ENCODE data around the gene NEDD4L. TPM values are rescaled to one million over a fixed set of nuclear protein-coding genes. Genes with fewer than 3 reads are reported as not detected.

The NEDD4L gene
- total and polyA plus RNA-seq, 4 donors = 40.2 to 308 (median 148) TPM

DNA sequence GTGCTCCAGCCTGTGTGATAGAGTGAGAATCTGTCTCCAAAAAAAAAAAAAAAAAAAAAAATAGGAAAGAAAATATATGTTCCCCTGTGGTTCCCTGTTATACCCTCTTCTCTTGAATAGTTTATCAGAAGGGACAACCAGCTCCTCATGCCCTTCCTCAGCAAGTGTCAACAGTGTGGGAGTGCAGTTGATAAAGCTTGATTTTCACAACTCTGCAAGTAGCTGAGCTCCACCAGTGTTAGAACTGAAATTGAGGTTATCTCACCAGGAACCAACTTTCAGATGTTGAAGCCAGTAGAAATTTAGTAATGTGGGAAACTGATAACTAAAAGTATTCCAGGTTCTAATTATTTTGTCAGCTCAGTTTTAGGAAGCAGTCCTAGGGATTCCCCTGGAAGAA lies 25.1 kb downstream of the NEDD4L start:
- H3K4me3 ChIP-seq = no peak overlapping the region
- ATAC-seq (ENCODE audit: insufficient read depth, low FRiP score) (no peak), DNase-seq (no peak)
- no peak overlapping the region for H3K9ac ChIP-seq (ENCODE audit: insufficient read depth in 1 of 2, low read length in 2 of 2)
- H3K9me3 ChIP-seq (ENCODE audit: control insufficient read depth in 4 of 4, insufficient read depth in 3 of 4, low read length in 3 of 4) = no peaks in the 10 kb centered on the region
- H3K36me3 ChIP-seq (ENCODE audit: control insufficient read depth in 4 of 4, insufficient read depth in 4 of 4, low read length in 4 of 4) = peaks cover 0 to 4% (median 0%) of the 10 kb centered on the region in 4 donors
- peaks cover 0 to 9% (median 3%) of the 10 kb centered on the region in 5 donors for H3K4me1 ChIP-seq (ENCODE audit: control insufficient read depth in 5 of 5, insufficient read depth in 5 of 5, low read length in 5 of 5)
- no peaks in the 10 kb centered on the region for H3K27me3 ChIP-seq (ENCODE audit: control insufficient read depth in 3 of 3, insufficient read depth in 3 of 3, low read length in 2 of 3)
- H3K27ac ChIP-seq (ENCODE audit: low read depth in 1 of 2, low read length in 1 of 2) = no peak overlapping the region
- TF ChIP-seq, protein P1, sequence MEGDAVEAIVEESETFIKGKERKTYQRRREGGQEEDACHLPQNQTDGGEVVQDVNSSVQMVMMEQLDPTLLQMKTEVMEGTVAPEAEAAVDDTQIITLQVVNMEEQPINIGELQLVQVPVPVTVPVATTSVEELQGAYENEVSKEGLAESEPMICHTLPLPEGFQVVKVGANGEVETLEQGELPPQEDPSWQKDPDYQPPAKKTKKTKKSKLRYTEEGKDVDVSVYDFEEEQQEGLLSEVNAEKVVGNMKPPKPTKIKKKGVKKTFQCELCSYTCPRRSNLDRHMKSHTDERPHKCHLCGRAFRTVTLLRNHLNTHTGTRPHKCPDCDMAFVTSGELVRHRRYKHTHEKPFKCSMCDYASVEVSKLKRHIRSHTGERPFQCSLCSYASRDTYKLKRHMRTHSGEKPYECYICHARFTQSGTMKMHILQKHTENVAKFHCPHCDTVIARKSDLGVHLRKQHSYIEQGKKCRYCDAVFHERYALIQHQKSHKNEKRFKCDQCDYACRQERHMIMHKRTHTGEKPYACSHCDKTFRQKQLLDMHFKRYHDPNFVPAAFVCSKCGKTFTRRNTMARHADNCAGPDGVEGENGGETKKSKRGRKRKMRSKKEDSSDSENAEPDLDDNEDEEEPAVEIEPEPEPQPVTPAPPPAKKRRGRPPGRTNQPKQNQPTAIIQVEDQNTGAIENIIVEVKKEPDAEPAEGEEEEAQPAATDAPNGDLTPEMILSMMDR (IDR thresholded peaks at IDR 0.05; ENCODE audit: control extremely low read depth, extremely low read depth) = no peak

- no peak for DNase-seq
- Histone ChIP-seq H3K27me3 (ENCODE audit: control insufficient read depth in 3 of 3, insufficient read depth in 3 of 3, low read length in 2 of 3) (no peaks in the 10 kb centered on the region), H3K27ac (ENCODE audit: low read depth in 1 of 2, low read length in 1 of 2) (no peak overlapping the region), H3K9ac (ENCODE audit: insufficient read depth in 1 of 2, low read length in 2 of 2) (no peak overlapping the region), H3K9me3 (ENCODE audit: control insufficient read depth in 4 of 4, insufficient read depth in 3 of 4, low read length in 3 of 4) (no peaks in the 10 kb centered on the region), H3K4me1 (ENCODE audit: control insufficient read depth in 5 of 5, insufficient read depth in 5 of 5, low read length in 5 of 5) (peaks cover 0 to 6% (median 3%) of the 10 kb centered on the region in 5 donors), H3K4me3 (no peak overlapping the region), H3K36me3 (ENCODE audit: control insufficient read depth in 4 of 4, insufficient read depth in 4 of 4, low read length in 4 of 4) (peaks cover 0 to 4% (median 0%) of the 10 kb centered on the region in 4 donors)
- TF ChIP-seq, protein P1 (IDR thresholded peaks at IDR 0.05; ENCODE audit: control extremely low read depth, extremely low read depth) = no peak
- ATAC-seq (ENCODE audit: insufficient read depth, low FRiP score) = no peak
- WGBS, 2 donors = 73 to 76% methylated on average over 3 of the region's 3 CpGs
These were observed 25.8 kb downstream of the NEDD4L start for GRCh38 chr18:58069721-58070292.

DNA sequence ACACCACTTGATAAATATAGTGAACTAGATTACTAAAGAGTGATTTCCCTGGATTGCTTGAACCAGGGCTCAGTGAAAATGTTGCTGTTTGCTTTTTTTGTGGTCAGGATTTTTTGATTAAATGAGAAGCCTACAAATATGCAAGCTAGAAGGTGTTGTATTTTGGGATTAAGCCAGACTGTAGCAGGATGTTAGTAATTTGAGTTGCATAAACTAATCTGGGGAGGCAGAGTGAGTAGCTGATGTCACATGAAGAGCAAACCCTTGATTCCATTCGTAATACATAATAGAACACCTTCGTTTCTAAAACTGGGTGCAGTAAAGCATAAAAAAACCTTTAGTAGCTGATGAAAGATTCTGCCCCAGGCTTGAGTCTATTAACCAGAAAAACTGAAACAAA lies 32.0 kb downstream of the NEDD4L start:
- peaks cover 0 to 31% (median 8%) of the 10 kb centered on the region in 5 donors for H3K4me1 ChIP-seq (ENCODE audit: control insufficient read depth in 5 of 5, insufficient read depth in 5 of 5, low read length in 5 of 5)
- H3K9ac ChIP-seq (ENCODE audit: insufficient read depth in 1 of 2, low read length in 2 of 2) = no peak overlapping the region
- TF ChIP-seq, protein P1 (IDR thresholded peaks at IDR 0.05; ENCODE audit: control extremely low read depth, extremely low read depth) = no peak
- no peaks in the 10 kb centered on the region for H3K27me3 ChIP-seq (ENCODE audit: control insufficient read depth in 3 of 3, insufficient read depth in 3 of 3, low read length in 2 of 3)
- peaks cover 0 to 4% (median 0%) of the 10 kb centered on the region in 4 donors for H3K36me3 ChIP-seq (ENCODE audit: control insufficient read depth in 4 of 4, insufficient read depth in 4 of 4, low read length in 4 of 4)
- no peak overlapping the region for H3K27ac ChIP-seq (ENCODE audit: low read depth in 1 of 2, low read length in 1 of 2)
- H3K4me3 ChIP-seq = no peak overlapping the region
- no peaks in the 10 kb centered on the region for H3K9me3 ChIP-seq (ENCODE audit: control insufficient read depth in 4 of 4, insufficient read depth in 3 of 4, low read length in 3 of 4)
- peak in 1 of 3 donors; percentile 50 for DNase-seq
- 42 to 69% methylated on average over 2 of the region's 2 CpGs for WGBS, 2 donors
- ATAC-seq (ENCODE audit: insufficient read depth, low FRiP score) = no peak

GRCh38 chr18:58077329-58077728 lies 33.3 kb downstream of the NEDD4L start:
- TF ChIP-seq, protein P1 (IDR thresholded peaks at IDR 0.05; ENCODE audit: control extremely low read depth, extremely low read depth) = no peak
- DNase-seq = peak in 2 of 3 donors; percentile 78 to 79
- Histone ChIP-seq H3K36me3 (ENCODE audit: control insufficient read depth in 4 of 4, insufficient read depth in 4 of 4, low read length in 4 of 4) (peaks cover 0 to 4% (median 0%) of the 10 kb centered on the region in 4 donors), H3K4me3 (no peak overlapping the region), H3K27me3 (ENCODE audit: control insufficient read depth in 3 of 3, insufficient read depth in 3 of 3, low read length in 2 of 3) (no peaks in the 10 kb centered on the region), H3K27ac (ENCODE audit: low read depth in 1 of 2, low read length in 1 of 2) (no peak overlapping the region), H3K4me1 (ENCODE audit: control insufficient read depth in 5 of 5, insufficient read depth in 5 of 5, low read length in 5 of 5) (peaks cover 0 to 31% (median 12%) of the 10 kb centered on the region in 5 donors), H3K9me3 (ENCODE audit: control insufficient read depth in 4 of 4, insufficient read depth in 3 of 4, low read length in 3 of 4) (no peaks in the 10 kb centered on the region), H3K9ac (ENCODE audit: insufficient read depth in 1 of 2, low read length in 2 of 2) (no peak overlapping the region)
- WGBS, 2 donors = 65 to 83% methylated on average over 9 of the region's 9 CpGs
- no peak for ATAC-seq (ENCODE audit: insufficient read depth, low FRiP score)

Data from lung (tissue), 12 donors.